Measurements from ENCODE around the gene UPP2. TPM values are rescaled to one million over a fixed set of nuclear protein-coding genes. Genes with fewer than 3 reads are reported as not detected.

Gene UPP2
- total RNA-seq (2021), result not detected in 2 replicates
- long read RNA-seq, partial matches to known transcripts, result 0 of 1 reads
- long read RNA-seq, other reads (novel, unspliced or antisense), result 1 of 1 reads

DNA sequence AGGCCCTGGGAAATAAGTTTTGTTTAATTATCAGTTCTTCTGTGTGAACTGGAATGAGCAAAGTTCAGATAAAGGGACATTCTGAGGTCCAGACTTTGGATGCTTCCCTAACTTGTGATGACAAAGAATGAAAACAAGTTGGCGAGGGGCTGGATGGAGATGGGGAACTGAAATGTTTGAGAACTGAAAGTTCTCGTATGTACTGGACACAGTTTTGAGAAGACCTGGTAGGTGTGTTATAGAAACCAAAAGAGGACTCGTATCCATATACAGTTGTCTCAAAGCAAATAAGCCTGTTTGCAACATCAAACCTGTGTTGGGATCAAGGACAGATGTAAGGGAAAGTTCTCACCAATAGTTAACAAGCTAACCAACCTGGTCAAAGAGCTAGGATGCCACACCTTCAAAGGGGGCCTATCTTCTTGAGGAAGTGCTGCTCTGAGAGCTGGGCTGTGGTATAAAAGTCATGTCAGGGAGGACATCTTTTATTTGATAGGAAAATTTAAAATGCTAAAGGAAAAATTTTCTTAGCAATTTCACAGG is at the start of gene UPP2:
UPP2 (plus strand) TSS at position 493 of the 543 bp plus-strand sequence. CDS start 188 bp downstream, outside the sequence.
- no peak within 1 kb of the TSS for H2BK120ac ChIP-seq (ENCODE audit: low read depth, low read length, poor library complexity, severe bottlenecking)
- no peaks in the 10 kb centered on the region; the same call in 1 of the 2 replicates for H3K4me1 ChIP-seq (ENCODE audit: insufficient read depth, low read length)
- no CpG with 5 or more reads among the region's 3 CpGs for WGBS (ENCODE audit: extremely low coverage, insufficient read length, low lambda C conversion rate)
- no peaks in the 10 kb centered on the region for H3K23me2 ChIP-seq (ENCODE audit: insufficient read length, low read depth, low read length, poor library complexity, severe bottlenecking)
- DNase-seq, result no peak
- Mint-ChIP-seq H3K27me3 (ENCODE audit: low read depth) (no peaks in the 10 kb centered on the region), H3K4me3 (no peak within 1 kb of the TSS), H3K27ac (no peak within 1 kb of the TSS), H3K9me3 (no peaks in the 10 kb centered on the region), H3K36me3 (ENCODE audit: insufficient read depth in 1 of 3, low read depth in 3 of 3) (no peaks in the 10 kb centered on the region), H3K4me1 (peaks cover 10 to 13% of the 10 kb centered on the region in 2 experiments)
- no peak within 1 kb of the TSS for H3K9ac ChIP-seq (ENCODE audit: extremely low read depth, insufficient read length, low read length)
- H3K9me3 ChIP-seq (ENCODE audit: control insufficient read depth, low read depth, low read length), result no peaks in the 10 kb centered on the region
- TF ChIP-seq, protein P1, sequence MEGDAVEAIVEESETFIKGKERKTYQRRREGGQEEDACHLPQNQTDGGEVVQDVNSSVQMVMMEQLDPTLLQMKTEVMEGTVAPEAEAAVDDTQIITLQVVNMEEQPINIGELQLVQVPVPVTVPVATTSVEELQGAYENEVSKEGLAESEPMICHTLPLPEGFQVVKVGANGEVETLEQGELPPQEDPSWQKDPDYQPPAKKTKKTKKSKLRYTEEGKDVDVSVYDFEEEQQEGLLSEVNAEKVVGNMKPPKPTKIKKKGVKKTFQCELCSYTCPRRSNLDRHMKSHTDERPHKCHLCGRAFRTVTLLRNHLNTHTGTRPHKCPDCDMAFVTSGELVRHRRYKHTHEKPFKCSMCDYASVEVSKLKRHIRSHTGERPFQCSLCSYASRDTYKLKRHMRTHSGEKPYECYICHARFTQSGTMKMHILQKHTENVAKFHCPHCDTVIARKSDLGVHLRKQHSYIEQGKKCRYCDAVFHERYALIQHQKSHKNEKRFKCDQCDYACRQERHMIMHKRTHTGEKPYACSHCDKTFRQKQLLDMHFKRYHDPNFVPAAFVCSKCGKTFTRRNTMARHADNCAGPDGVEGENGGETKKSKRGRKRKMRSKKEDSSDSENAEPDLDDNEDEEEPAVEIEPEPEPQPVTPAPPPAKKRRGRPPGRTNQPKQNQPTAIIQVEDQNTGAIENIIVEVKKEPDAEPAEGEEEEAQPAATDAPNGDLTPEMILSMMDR (conservative IDR thresholded peaks at IDR 0.05), result no peak
- no peak within 1 kb of the TSS for H4K5ac ChIP-seq (ENCODE audit: insufficient read length, low read depth, low read length)
- H2AFZ ChIP-seq (ENCODE audit: low read length), result no peak within 1 kb of the TSS
- H3K4ac ChIP-seq (ENCODE audit: low read depth, low read length), result no peak within 1 kb of the TSS
- no peak within 1 kb of the TSS for H3K27ac ChIP-seq (ENCODE audit: insufficient read length, low read depth, low read length)
- no peaks in the 10 kb centered on the region for H4K20me1 ChIP-seq (ENCODE audit: control insufficient read depth, insufficient read depth, insufficient read length)
- no peak within 1 kb of the TSS for H2BK20ac ChIP-seq (ENCODE audit: low read depth, low read length, poor library complexity, severe bottlenecking)
- no peak within 1 kb of the TSS for H2BK5ac ChIP-seq (ENCODE audit: insufficient read length, low read length)
- no peaks in the 10 kb centered on the region for H3K79me1 ChIP-seq (ENCODE audit: insufficient read depth, low read depth, low read length, poor library complexity, severe bottlenecking)
- no peak within 1 kb of the TSS for H3K23ac ChIP-seq (ENCODE audit: insufficient read length, low read depth, low read length)
- H3K56ac ChIP-seq (ENCODE audit: insufficient read length, low read depth, low read length), result no peak within 1 kb of the TSS
- H3K4me2 ChIP-seq (ENCODE audit: insufficient read depth, insufficient read length, low read length), result no peak within 1 kb of the TSS
- H2AK5ac ChIP-seq (ENCODE audit: insufficient read length, low read length), result no peak within 1 kb of the TSS
- no peak within 1 kb of the TSS for H4K8ac ChIP-seq (replicated peaks; ENCODE audit: insufficient read length, low read depth, low read length)
- no peak within 1 kb of the TSS for H3K18ac ChIP-seq (ENCODE audit: insufficient read length, low read depth, low read length)
- no peaks in the 10 kb centered on the region for H3K27me3 ChIP-seq (ENCODE audit: insufficient read depth, low read length)
- no peak within 1 kb of the TSS for H3K14ac ChIP-seq (ENCODE audit: insufficient read depth, low read length)
- no peaks in the 10 kb centered on the region for H3K79me2 ChIP-seq (ENCODE audit: insufficient read depth, low read length)
- H3T11ph ChIP-seq (ENCODE audit: low read length), result no peak within 1 kb of the TSS
- H2BK15ac ChIP-seq (ENCODE audit: low read depth, low read length), result no peak within 1 kb of the TSS; the same call in 1 of the 2 replicates
- H2BK12ac ChIP-seq (ENCODE audit: insufficient read length, low read depth, low read length), result no peak within 1 kb of the TSS
- H4K91ac ChIP-seq (ENCODE audit: insufficient read length, low read depth, low read length), result no peak within 1 kb of the TSS
